Brain microvascular endothelial cell (primary cell): Measurements from ENCODE around the gene FLT3.

Experiments
- DNase-seq: peaks from one replicate; pipeline ENCODE4 v3.0.0-alpha.2; 2020
- H3K27ac ChIP-seq: fragments of 250-450 bp; sonication (Bioruptor Pico); 2 replicates; pipeline ENCODE4 v1.5.1; 2020; ENCODE audit warnings: mild to moderate bottlenecking, moderate library complexity
- H3K27me3 ChIP-seq: fragments of 250-450 bp; sonication (Bioruptor Pico); replicated peaks from 2 replicates; pipeline ENCODE4 v1.5.1; 2020; ENCODE audit warnings: mild to moderate bottlenecking
- H3K36me3 ChIP-seq: fragments of 250-450 bp; sonication (Bioruptor Pico); replicated peaks from 2 replicates; pipeline ENCODE4 v1.5.1; 2020; ENCODE audit warnings: mild to moderate bottlenecking
- H3K4me3 ChIP-seq: 2 replicates; pipeline ENCODE4 v1.5.1; 2011; ENCODE audit warnings: low read depth, mild to moderate bottlenecking, control low read depth, low read length, moderate library complexity
- CTCF ChIP-seq: IDR thresholded peaks from 2 replicates; pipeline ENCODE4 v1.5.1; 2011; ENCODE audit warnings: low read depth, mild to moderate bottlenecking, moderate library complexity, low read length, control low read depth, inconsistent platforms; ENCODE audit errors: missing control alignments
- in situ Hi-C: cut with HindIII; loops from 2 replicates; pipeline ENCODE4 v1.10.0; 2017; ENCODE audit warnings: low sequenced_read_pairs, low pct_ligation_motif_present

Gene FLT3

GRCh38 chr13:28047757-28048388 is 52.5 kb downstream of the FLT3 start:
- H3K36me3 ChIP-seq = no peaks in the 10 kb centered on the region
- H3K4me3 ChIP-seq = no peak overlapping the region
- DNase-seq = peak; percentile 13
- in situ Hi-C loops = no loop called here
- TF ChIP-seq CTCF = no peak
- H3K27me3 ChIP-seq = peaks cover 5% of the 10 kb centered on the region
- no peak overlapping the region for H3K27ac ChIP-seq

GRCh38 chr13:28046981-28047380 is 53.4 kb downstream of the FLT3 start:
- in situ Hi-C loops = no loop called here
- Histone ChIP-seq H3K36me3 (no peaks in the 10 kb centered on the region), H3K27me3 (peaks cover 5% of the 10 kb centered on the region), H3K4me3 (no peak overlapping the region), H3K27ac (no peak overlapping the region)
- peak; percentile 74 for DNase-seq
- no peak for TF ChIP-seq CTCF

- no peak for TF ChIP-seq CTCF
- no peaks in the 10 kb centered on the region for H3K36me3 ChIP-seq
- in situ Hi-C loops = no loop called here
- peaks cover 5% of the 10 kb centered on the region for H3K27me3 ChIP-seq
- no peak overlapping the region for H3K4me3 ChIP-seq
- DNase-seq = no peak
- H3K27ac ChIP-seq = no peak overlapping the region
Observed at GRCh38 chr13:28045861-28046260, 54.5 kb downstream of the FLT3 start.

GRCh38 chr13:28044608-28045007 is 55.8 kb downstream of the FLT3 start:
- no peak for TF ChIP-seq CTCF
- Histone ChIP-seq H3K27ac (no peak overlapping the region), H3K36me3 (no peaks in the 10 kb centered on the region), H3K27me3 (no peaks in the 10 kb centered on the region), H3K4me3 (no peak overlapping the region)
- peak; percentile 26 for DNase-seq
- in situ Hi-C loops = no loop called here

- DNase-seq = no peak
- no peak overlapping the region for H3K27ac ChIP-seq
- TF ChIP-seq CTCF = no peak
- H3K4me3 ChIP-seq = no peak overlapping the region
- H3K27me3 ChIP-seq = no peaks in the 10 kb centered on the region
- no peaks in the 10 kb centered on the region for H3K36me3 ChIP-seq
- in situ Hi-C loops = no loop called here
Observed at GRCh38 chr13:28043224-28043623, 57.2 kb downstream of the FLT3 start.

- in situ Hi-C loops = no loop called here
- TF ChIP-seq CTCF = no peak
- Histone ChIP-seq H3K27me3 (no peaks in the 10 kb centered on the region), H3K36me3 (no peaks in the 10 kb centered on the region), H3K4me3 (no peak overlapping the region), H3K27ac (no peak overlapping the region)
- no peak for DNase-seq
Observed at GRCh38 chr13:28041501-28041900, 58.9 kb downstream of the FLT3 start.
